Hematopoietic multipotent progenitor cell treated with erythropoietin and hydrocortisone succinate and interleukin-3 and kit ligand, for 8 days (in vitro differentiated cells): ENCODE results near the gene CADM2.
"Not testable (repeated sequence)": the region's sequence is repeated elsewhere in the genome, so short reads cannot be mapped to it uniquely, and the experiment has no call there.

Source experiments
- DNase-seq: peaks from one replicate; pipeline ENCODE4 v3.0.0-alpha.2; 2015

Gene CADM2

GRCh38 chr3:85846940-85847339, 888.2 kb downstream of the CADM2 start:
- DNase-seq, result no peak

- no peak for DNase-seq
Observed at GRCh38 chr3:85851071-85851470, 892.3 kb downstream of the CADM2 start.

DNA sequence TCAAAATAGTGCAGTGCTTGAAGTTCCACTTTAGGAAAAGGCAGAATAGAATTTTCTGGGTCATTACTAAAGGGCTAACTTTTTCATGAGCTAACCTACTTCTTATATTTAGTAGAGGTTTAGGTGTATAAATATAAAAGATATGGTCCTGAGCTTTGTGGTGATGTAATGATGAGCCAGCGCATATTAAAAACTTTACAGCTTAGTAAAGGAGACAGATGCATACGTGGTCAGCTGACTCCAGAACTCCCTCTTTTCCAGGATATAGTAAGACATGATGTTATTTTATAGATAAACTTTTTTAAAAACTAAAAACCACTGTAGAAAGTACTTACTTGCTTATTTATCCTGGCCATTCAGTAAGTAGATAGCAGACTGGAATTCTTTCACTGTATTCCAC, 895.0 kb downstream of the CADM2 start:
- no peak for DNase-seq

GRCh38 chr3:85862893-85863455, 904.2 kb downstream of the CADM2 start:
- DNase-seq, result no peak

DNA sequence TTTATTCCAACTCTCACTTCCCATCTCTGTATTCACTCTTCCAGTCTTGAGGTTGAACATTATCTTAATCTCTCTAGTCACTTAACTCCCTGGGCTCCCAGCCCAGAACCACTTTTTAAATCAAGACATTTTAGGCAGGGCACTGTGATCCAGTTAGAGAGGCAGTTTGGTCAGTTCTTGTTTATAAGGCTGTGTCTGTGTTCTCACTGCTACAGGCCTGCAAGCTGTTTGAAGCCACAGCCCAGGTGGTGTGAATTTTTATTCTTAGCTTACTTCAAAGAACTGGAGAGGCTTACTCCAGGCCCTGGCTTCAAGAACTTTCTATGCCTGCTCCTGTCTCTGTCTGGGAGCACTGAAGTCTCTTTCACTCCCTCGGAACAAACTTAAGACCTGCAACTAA, 906.1 kb downstream of the CADM2 start:
- DNase-seq, result no peak

DNA sequence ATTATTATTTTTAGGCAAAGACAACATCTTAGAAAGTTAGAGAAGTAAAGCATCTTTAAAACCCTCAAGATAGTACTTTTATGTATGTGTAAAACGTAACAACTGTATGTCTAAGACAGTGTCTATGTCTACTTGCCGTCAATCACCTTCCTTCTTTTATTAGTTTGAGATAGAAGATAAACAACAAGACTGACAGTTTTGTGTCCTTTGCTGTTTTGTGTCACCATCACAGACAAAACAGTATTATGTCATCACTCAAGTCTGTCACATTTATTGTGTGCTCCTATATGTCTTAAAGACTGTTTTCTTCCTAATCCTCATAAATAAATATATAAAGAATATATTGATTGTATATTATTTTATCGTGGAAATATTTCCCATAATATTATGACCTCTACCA, 908.3 kb downstream of the CADM2 start:
- DNase-seq, result no peak

DNA sequence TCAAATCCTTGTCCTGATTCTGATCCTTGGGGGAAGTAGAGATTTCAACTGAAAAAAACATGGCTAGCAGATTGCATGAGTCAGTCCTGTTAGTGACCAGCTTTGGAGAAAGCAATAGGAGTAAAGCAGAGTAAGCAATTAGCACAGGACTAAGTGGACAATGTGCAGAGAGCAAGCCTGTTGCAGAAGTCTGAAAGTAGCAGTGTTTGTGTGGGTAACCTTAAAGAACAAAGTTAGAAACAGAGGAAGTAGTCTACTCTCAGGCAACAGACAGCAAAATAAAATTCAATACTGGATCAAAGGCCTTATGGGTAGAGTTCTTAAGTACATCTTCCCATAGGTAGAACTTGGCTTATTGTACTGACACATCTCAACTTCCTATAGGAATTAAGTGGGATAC, 916.8 kb downstream of the CADM2 start:
- DNase-seq, result no peak

DNA sequence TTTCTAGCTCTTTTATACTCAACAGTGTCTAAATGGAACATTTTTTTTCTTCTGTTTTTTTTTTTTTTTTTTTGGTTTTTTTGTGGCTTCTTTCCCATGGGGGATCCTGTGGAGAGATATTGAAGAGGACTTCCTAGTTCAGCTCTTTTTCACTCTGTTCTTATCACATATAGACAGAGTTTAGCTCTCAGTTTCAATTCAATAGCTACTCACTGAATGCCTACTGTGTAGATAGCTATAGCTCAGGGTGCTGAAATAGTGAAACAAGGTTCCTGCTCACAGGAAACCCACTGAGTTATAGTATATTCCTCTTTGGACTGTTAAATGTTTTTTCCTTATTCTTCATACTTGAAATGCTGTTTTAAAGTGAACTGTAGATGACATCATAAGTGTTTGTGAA, 918.8 kb downstream of the CADM2 start:
- DNase-seq, result no peak

DNA sequence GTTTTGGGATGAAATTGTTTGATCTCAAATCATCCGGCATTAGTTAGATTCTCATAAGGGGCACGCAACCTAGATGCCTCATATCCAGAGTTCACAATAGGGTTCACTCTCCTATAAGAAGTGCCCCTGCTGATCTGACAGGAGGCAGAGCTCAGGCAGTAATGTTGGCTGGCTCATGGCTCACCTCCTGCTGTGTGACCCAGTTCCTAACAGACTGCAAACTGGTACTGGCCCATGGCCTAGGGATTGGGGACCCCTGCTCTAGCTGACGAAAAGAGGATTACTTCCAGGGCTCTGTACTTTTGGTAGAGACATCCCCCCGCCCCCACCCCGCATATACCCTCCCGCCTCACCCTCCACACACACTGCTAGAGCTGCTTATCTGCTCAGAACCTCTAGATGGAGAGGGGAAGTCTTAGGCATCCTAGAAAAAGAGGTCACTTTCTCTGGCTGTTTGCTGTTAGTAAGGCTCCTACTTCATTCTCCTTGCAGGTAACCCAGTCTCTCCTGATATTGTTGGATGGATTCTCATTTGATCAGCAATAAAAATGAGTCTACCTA, 923.1 kb downstream of the CADM2 start:
- DNase-seq, result no peak

GRCh38 chr3:85890043-85890555, 931.3 kb downstream of the CADM2 start:
- no peak for DNase-seq

DNA sequence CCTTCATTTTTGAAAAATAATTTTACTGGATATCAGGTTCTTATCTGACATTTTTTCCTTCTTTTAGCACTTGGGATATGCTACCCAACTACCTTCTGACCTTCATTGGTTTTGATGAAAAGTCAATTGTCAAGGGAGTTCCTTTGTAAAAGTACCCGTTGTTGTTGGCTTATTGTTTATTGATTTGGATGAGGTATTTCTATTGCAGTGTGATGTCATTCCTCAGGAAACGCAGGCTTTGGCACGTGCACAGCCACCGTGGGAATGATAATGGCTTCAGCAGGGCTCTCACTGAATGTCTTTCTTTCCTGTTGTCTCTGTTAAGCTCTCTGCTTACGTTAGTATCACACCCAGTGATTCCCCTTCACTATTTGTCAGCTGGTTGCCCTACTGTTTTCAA, 944.6 kb downstream of the CADM2 start:
- DNase-seq, result no peak

DNA sequence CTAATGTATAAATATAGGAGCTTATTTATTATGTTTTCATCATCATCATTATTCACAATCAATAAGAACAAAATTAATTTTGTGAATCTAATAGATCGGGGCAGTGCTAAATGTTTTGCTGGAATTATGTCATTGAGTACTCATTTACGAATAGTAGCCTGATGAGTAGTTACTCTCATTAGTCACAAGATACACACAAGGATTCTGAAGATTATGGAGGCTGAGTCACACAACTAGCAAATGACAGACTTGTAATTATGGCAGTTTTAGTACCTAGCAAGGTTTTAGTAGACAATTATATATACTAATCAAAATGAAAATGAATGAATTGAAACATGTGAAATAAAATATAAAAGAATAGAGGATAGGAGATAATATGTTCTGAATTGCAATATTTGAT, 954.2 kb downstream of the CADM2 start:
- no peak for DNase-seq

DNA sequence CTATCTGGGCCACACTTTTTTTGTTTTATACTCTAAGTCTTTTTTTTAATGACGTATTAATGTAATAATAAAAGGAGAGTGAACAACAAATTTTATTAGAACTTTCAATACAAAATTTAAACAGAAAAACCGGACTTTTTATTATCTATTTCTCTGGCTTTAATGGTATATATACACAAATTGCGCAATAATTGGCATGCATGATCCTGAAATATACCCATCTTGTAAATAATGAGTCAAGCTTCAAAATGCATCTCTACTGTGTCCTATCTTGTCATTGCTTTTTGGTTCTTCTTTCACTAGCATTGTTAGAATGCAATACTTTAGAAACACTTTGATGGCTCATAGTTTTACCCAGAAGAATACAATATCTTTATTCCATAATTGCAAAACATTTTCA, 963.6 kb downstream of the CADM2 start:
- DNase-seq, result no peak

DNA sequence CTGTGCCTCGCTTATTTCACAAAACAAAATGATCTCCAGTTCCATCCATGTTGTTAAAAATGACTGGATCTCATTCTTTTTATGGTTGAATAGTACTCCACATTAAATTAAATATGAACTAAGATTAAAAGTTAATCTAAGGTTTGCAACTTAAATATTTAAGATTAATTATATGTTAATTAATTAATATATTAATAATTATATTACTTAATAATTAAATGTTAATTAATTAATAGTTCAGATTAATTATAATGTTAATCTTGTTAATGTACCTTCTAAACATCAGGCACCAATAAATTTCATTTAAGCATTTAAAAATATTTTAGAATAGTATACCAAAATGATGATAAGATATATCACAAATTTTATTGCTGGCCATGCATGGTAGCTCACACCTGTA, 971.9 kb downstream of the CADM2 start:
- no peak for DNase-seq

- no peak for DNase-seq
Observed at GRCh38 chr3:85933326-85933725, 974.5 kb downstream of the CADM2 start.

DNA sequence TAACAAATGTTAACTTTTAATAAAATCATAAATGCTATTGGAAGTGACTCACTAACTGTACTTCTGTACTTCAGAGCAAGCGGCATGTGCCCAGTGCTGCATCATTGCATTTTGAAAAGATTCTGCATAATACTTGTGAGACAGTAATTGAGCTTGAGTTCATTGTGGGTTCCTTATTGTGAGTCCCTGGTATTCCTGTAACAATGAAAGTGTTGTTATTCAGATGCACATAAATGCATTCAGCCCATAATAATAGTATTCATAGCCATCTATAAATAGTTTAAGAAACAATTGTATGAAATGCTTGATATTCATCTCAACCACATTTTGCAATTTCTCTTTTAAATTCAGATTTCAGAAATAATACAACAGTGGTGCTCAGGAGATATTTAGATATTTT, 976.4 kb downstream of the CADM2 start:
- no peak for DNase-seq

DNA sequence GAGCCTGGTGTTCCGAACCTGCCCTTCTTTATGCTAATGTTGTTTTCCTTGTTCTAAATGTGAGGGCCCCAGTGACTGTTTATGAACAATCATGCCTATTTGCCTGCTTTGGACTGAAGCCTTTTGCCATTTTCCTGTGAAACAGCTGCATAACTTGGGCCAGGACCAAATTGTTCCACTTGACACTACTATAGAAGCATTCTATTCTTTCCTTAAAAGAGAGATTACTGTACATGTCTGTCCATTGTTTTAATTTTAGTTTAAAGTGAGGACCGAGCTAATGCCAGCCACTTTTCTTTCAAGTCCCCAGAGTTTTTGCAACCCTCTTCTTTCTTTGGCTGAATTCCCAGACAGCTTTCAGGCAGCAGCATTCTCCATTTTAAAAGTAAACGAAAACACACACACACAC, 980.3 kb downstream of the CADM2 start:
- DNase-seq, result no peak

DNA sequence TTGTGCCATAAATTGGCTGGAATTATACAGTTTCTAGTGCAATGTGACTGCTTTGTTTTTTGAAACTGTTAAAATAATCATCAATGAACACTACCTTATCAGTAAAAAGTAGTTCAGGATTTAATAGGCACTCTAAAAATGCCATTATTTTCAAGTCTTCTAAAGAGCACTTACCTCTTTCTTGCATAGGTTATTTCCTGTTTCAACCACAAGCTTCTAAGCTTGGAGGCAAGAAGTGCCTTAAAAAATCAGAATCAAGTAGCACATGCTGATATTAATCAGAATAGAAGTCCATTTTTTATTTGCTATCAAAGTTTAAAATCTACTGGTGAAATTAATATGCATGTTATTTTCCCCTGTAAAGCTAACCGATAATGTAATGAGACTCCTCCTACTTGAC, 991.6 kb downstream of the CADM2 start:
- no peak for DNase-seq

DNA sequence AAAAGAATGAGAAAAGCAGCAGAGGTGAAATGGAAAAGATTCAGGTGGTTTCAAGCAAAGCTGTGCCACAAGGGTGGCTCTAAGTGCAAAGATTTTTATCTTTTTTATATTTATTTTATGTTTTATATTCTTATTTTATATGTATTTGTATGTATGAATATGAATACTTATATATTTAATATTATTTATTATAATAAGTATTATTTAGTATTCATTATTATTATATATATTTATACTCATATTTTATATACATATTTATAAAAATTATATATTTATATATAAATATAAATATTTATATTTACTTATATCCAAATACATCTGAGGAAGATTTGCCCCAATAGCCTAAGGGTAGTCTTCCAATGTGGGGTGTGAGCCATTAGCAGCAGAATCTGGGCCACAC, 1002.0 kb downstream of the CADM2 start:
- DNase-seq, result no peak

- DNase-seq, result no peak
Observed at GRCh38 chr3:85977615-85978338, 1019.0 kb downstream of the CADM2 start.

- DNase-seq, result no peak
Observed at GRCh38 chr3:85979034-85979433, 1020.2 kb downstream of the CADM2 start.

DNA sequence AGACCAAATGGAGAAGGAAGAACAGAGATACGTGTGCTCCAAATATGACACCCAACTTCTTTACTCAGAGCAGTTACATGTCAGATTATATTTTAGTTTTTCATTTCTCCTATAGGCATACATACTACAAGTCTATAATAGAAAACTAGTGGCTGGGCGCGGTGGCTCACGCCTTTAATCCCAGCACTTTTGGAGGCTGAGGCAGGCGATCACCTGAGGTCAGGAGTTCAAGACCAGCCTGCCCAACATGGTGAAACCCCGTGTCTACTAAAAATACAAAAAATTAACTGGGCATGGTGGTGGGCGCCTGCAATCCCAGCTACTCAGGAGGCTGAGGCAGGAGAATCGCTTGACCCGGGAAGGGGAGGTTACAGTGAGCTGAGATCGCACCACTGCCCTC, 1030.8 kb downstream of the CADM2 start:
- not testable (repeated sequence) for DNase-seq

DNA sequence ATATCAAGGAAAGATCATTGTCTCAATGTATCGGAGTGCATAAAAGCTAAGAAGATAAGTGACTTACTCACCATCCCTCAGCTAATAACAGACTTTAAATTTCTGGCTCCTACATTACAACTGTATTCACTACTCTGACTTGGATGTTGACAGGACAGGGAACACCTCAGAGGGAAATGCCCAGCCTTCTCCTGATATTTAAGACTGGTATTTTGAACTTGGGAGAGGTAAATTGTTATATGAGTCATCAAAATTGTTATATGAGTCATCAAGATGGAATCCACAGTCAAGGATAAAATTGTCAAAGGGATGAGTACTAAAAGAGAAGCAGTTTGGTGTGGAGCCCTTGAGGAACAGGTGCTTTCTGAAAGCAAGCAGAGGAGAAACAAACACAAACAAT, 1070.8 kb downstream of the CADM2 start:
- DNase-seq, result no peak

DNA sequence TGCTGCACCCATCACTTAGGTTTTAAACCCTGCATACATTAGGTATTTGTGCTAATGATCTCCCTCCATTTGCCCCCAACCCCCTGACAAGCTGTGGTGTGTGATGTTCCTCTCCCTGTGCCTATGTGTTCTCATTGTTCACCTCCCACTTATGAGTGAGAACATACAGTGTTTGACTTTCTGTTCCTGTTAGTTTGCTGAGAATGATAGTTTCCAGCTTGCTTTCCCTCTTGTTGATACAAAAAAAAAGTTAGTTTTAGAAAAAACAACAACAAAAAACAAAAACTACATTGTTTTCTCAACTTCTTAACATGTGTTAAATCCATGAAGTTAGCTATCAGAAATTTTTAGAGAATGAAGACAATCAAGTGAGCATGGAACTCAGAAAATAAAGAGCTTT, 1079.1 kb downstream of the CADM2 start:
- DNase-seq, result no peak
